ENCODE data around the gene MMADHC. TPM values are rescaled to one million over a fixed set of nuclear protein-coding genes. Genes with fewer than 3 reads are reported as not detected.

MMADHC gene
- total and polyA plus RNA-seq, 2 of the 13 experiments (the other 11 are each of a cell fraction or from before 2014, with no cell fraction given) = 90.2 to 210 TPM

DNA sequence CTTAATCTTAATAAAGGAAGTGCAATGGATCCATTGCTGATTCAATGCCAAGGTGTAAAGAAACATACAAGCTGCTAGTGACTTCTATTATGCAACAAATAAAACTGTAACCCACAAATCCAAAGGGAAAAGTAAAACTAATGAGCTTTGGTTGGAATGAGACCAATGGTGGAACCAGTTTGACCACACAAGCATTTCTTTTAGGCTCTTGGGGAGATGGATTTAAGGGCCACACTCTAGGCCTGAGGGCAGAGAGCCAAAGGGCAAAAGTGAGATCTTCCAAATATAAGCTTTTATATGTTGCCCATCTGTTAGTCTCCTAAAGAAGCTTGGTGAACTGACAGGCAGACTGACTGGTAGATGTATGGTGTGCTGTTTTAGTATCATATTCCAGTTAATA is 41.5 kb upstream of the MMADHC start:
- BruUV-seq (replicated peaks) = no TSS peak
- no peaks in the 10 kb centered on the region for H3K4me1 ChIP-seq (ENCODE audit: insufficient read depth, low read length)
- H3K79me2 ChIP-seq (ENCODE audit: insufficient read depth, low read length) = no peaks in the 10 kb centered on the region
- no peaks in the 10 kb centered on the region for H4K20me1 ChIP-seq (ENCODE audit: insufficient read depth, low read length)
- in situ Hi-C loops (cut with HindIII; ENCODE audit: extremely low pct_ligation_motif_present, low pct_unique_long_range_greater_than_20kb) = no loop called here
- POLR2A ChIA-PET = interaction anchor here (1.0 kb wide), 1 partner anchor 42 kb away, joined by 3 read pairs; no protein-coding TSS in a partner anchor
- H3K9ac ChIP-seq (ENCODE audit: insufficient read depth, low read depth, low read length) = no peak overlapping the region
- H3K36me3 ChIP-seq (replicated peaks in 1 of 2; ENCODE audit: control insufficient read depth in 1 of 2, insufficient read depth in 2 of 2, low read length in 2 of 2) = no peaks in the 10 kb centered on the region
- intact Hi-C loops (cut with micrococcal nuclease; ENCODE audit: unreplicated experiment) = no loop called here
- no peak overlapping the region for H3K4me2 ChIP-seq (ENCODE audit: low read depth, low read length)
- H3K27me3 ChIP-seq (ENCODE audit: control insufficient read depth in 1 of 2, insufficient read depth in 2 of 2, low read length in 2 of 2) = no peaks in the 10 kb centered on the region
- no peak overlapping the region for H3K27ac ChIP-seq (ENCODE audit: extremely low read length, insufficient read depth, low read length)
- no peaks in the 10 kb centered on the region for H3K9me3 ChIP-seq (ENCODE audit: low read length)
- CTCF ChIA-PET (ENCODE audit: low intra/inter-chr PET ratio, low total read pairs) = no interaction called here
- H3K4me3 ChIP-seq (replicated peaks in 1 of 3; ENCODE audit: insufficient read depth in 1 of 3, low read depth in 2 of 3, low read length in 3 of 3) = no peak overlapping the region
- H2AFZ ChIP-seq (ENCODE audit: low read length) = no peak overlapping the region
- FAIRE-seq (no peak), DNase-seq (ENCODE audit: low spot score) (no peak), ATAC-seq (no peak)
- no peak for TF ChIP-seq CCDC6 (CRISPR knock-in tag; IDR thresholded peaks at IDR 0.05)
- no peak for TF ChIP-seq ZNF746 (CRISPR knock-in tag; IDR thresholded peaks at IDR 0.05)
- no peak for TF ChIP-seq ZNF749 (CRISPR knock-in tag; IDR thresholded peaks at IDR 0.05; ENCODE audit: borderline replicate concordance)
- TF ChIP-seq ZNF510 (CRISPR knock-in tag; IDR thresholded peaks at IDR 0.05; ENCODE audit: low read depth) = no peak
- TF ChIP-seq ZBED4 (CRISPR knock-in tag; IDR thresholded peaks at IDR 0.05; ENCODE audit: borderline replicate concordance) = no peak
- no peak for TF ChIP-seq RELA (CRISPR knock-in tag; IDR thresholded peaks at IDR 0.05)
- TF ChIP-seq, protein P1, sequence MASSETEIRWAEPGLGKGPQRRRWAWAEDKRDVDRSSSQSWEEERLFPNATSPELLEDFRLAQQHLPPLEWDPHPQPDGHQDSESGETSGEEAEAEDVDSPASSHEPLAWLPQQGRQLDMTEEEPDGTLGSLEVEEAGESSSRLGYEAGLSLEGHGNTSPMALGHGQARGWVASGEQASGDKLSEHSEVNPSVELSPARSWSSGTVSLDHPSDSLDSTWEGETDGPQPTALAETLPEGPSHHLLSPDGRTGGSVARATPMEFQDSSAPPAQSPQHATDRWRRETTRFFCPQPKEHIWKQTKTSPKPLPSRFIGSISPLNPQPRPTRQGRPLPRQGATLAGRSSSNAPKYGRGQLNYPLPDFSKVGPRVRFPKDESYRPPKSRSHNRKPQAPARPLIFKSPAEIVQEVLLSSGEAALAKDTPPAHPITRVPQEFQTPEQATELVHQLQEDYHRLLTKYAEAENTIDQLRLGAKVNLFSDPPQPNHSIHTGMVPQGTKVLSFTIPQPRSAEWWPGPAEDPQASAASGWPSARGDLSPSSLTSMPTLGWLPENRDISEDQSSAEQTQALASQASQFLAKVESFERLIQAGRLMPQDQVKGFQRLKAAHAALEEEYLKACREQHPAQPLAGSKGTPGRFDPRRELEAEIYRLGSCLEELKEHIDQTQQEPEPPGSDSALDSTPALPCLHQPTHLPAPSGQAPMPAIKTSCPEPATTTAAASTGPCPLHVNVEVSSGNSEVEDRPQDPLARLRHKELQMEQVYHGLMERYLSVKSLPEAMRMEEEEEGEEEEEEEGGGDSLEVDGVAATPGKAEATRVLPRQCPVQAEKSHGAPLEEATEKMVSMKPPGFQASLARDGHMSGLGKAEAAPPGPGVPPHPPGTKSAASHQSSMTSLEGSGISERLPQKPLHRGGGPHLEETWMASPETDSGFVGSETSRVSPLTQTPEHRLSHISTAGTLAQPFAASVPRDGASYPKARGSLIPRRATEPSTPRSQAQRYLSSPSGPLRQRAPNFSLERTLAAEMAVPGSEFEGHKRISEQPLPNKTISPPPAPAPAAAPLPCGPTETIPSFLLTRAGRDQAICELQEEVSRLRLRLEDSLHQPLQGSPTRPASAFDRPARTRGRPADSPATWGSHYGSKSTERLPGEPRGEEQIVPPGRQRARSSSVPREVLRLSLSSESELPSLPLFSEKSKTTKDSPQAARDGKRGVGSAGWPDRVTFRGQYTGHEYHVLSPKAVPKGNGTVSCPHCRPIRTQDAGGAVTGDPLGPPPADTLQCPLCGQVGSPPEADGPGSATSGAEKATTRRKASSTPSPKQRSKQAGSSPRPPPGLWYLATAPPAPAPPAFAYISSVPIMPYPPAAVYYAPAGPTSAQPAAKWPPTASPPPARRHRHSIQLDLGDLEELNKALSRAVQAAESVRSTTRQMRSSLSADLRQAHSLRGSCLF (CRISPR knock-in tag; IDR thresholded peaks at IDR 0.05; ENCODE audit: borderline replicate concordance) = no peak
- no peak for TF ChIP-seq ZBTB49 (CRISPR knock-in tag; IDR thresholded peaks at IDR 0.05; ENCODE audit: borderline replicate concordance)
- no peak for TF ChIP-seq ZNF713 (CRISPR knock-in tag; IDR thresholded peaks at IDR 0.05)
- TF ChIP-seq MXD1 (CRISPR knock-in tag; IDR thresholded peaks at IDR 0.05) = no peak
- TF ChIP-seq, protein P2, sequence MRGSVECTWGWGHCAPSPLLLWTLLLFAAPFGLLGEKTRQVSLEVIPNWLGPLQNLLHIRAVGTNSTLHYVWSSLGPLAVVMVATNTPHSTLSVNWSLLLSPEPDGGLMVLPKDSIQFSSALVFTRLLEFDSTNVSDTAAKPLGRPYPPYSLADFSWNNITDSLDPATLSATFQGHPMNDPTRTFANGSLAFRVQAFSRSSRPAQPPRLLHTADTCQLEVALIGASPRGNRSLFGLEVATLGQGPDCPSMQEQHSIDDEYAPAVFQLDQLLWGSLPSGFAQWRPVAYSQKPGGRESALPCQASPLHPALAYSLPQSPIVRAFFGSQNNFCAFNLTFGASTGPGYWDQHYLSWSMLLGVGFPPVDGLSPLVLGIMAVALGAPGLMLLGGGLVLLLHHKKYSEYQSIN (CRISPR knock-in tag; IDR thresholded peaks at IDR 0.05; ENCODE audit: borderline replicate concordance) = no peak
- TF ChIP-seq JUN (CRISPR knock-in tag; IDR thresholded peaks at IDR 0.05) = no peak

Measured in HepG2 (cell line).